NCI-H226 (cell line): ENCODE results near the gene AK5.
"Not testable (repeated sequence)": the region's sequence is repeated elsewhere in the genome, so short reads cannot be mapped to it uniquely, and the experiment has no call there.

ENCODE experiments used
- DNase-seq: peaks from one replicate; pipeline ENCODE4 v3.0.0-alpha.2; 2015

AK5 gene

DNA sequence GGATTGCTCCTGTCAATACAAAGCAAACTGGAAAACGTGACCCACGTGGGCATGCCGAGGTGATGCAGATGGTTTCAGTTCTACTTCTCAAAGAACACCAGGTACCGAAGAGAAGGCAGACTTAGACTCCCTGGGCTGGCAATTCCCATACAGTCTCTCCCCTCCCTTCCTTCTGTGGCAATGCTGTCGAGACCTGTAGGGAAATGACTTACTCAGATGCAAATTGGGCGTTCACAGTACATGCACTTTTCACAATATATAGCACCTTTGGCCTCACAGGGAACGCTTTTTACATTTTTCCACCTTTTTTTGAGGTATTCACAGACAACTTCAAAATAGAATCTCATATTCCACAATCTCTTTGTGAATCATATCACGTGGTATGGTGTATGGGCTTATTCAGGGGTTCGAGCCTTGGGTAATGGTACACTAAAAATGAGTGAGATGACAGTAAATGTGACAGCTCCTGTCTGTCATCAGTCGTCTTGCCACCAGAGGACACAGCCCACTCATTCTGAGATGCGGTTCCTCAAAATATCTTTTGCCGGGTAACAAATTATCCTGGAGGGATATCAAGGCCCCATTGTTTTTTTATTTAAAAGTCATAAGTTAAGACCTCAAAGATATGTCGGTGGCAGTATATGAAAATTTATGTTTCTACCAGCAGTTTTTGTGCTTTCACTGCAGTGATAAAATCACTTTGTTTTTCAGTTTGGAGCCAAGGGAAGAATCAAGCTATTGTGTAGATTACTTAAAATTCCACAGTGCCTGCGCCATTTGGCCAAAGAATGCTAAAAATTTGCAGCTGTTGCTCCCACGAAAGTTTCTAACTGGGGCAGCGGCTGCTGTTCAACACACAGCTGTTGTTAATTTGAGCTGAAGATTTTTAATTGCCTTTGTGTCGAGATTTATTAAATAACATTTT is 232.3 kb downstream of the AK5 start:
- peak; percentile 42 for DNase-seq

- DNase-seq, result no peak
Observed at GRCh38 chr1:77514921-77515776, 233.3 kb downstream of the AK5 start.

DNA sequence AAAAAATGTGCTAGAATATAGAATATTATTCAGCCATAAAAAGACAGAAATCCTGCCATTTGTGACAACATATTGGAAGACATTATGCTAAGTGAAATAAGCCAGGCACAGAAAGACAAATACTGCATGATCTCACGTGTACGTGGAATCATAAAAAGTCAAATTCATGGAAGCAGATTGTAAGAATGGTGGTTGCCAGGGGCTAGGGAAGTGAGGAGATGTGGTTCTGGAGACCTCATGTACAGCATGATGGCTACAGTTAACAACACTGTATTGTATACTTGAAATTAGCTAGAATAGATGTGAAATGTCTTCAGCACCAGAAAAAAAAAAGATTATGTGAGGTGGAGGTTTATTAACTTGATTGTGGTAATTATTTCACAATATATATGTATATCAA is 234.3 kb downstream of the AK5 start:
- DNase-seq, result no peak

DNA sequence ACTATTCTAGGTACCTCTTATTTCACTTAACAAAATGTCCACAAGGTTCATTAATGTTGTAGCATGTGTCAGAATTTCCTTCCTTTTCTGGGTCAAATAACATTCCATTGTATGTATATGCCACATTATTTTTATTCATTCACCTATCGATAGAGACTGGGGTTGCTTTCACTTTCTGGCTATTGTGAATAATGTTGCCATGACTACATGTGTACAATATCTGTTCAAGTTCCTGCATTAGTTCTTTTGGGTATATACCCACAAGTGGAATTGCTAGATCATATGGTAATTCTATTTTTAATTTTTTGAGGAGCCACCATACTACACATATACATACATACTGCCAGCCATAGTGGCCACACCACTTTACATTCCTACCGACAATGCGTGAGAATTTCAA is 242.2 kb downstream of the AK5 start:
- DNase-seq, result no peak

DNA sequence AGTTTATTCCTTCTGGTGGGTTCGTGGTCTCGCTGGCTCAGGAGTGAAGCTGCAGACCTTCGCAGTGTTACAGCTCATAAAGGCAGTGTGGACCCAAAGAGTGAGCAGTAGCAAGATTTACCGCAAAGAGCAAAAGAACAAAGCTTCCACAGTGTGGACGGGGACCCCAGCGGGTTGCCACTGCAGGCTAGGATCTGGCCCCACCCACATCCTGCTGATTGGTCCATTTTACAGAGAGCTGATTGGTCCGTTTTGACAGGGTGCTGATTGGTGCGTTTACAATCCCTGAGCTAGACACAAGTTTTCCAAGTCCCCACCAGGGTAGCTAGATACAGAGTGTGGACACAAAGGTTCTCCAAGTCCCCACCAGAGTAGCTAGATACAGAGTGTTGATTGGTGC is 249.3 kb downstream of the AK5 start:
- DNase-seq, result not testable (repeated sequence)

- not testable (repeated sequence) for DNase-seq
Observed at GRCh38 chr1:77531596-77532280, 249.9 kb downstream of the AK5 start.

- DNase-seq, result no peak
Observed at GRCh38 chr1:77532641-77533040, 250.8 kb downstream of the AK5 start.

DNA sequence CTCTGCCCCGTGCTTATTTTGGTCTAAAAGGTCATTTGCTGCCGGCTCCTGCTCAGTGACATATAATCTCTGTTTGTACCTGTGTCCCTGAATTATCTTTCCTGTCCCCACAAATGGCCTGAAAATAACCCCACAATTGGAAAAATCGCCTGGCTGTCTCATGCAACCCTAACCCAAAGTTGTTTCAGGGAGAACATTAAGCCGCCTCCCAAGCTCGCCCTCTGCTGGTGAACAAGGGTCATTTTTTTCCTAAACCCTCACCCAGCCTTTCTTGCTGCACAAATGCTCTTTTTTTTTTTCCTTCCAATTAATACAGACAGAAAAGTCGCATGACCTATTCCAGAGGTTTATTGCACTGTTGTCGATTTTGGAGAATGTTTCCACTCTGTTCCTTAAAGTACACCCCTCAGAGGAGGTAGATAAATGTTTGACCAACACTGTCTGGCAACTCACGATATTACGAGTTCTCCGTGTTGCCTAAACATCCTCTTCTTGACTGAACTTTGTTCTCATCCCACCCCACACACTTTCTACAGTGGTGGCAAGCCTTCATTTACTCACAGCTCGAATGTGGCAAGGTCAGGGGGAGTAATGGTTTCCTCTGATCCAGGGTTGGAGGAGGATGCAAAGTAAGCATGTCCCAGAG is 252.0 kb downstream of the AK5 start:
- no peak for DNase-seq

- DNase-seq, result no peak
Observed at GRCh38 chr1:77534456-77534855, 252.6 kb downstream of the AK5 start.

GRCh38 chr1:77536813-77537212 is 255.0 kb downstream of the AK5 start:
- peak; percentile 77 for DNase-seq

- peak; percentile 93 for DNase-seq
Observed at GRCh38 chr1:77538956-77539518, 257.2 kb downstream of the AK5 start.

DNA sequence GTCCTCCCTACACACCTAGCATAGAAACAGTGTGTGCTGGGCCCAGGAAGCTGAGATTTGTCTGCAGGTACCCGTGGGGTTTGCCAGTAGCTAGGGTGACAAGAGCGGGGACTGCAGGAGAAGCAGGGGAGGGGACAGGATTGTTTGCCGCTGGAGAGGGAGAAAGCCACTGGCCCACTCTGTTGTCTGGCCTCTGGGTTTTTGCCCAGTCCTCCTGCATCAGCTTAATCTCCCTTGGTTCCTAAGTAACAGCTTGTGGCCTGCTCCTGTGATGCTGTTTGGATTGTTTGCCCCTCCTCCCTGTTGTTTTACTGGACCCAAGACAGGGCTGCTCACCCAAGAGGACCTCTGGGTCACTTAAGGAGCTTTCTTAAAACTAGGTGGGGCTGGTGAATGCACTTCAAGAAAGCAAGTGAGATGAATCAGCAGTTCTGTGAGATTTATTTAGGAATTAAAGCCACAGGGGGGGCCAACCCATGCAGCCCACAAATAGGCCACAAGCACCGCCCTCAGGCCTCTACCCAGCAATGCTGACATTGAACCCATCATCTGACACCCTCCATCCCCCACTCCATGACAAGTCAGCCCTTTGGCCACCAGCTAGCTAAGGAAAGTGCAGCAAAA is 257.8 kb downstream of the AK5 start:
- DNase-seq, result peak; percentile 49

- peak; percentile 51 for DNase-seq
Observed at GRCh38 chr1:77540501-77541161, 258.8 kb downstream of the AK5 start.

- DNase-seq, result no peak
Observed at GRCh38 chr1:77541162-77541545, 259.3 kb downstream of the AK5 start.

DNA sequence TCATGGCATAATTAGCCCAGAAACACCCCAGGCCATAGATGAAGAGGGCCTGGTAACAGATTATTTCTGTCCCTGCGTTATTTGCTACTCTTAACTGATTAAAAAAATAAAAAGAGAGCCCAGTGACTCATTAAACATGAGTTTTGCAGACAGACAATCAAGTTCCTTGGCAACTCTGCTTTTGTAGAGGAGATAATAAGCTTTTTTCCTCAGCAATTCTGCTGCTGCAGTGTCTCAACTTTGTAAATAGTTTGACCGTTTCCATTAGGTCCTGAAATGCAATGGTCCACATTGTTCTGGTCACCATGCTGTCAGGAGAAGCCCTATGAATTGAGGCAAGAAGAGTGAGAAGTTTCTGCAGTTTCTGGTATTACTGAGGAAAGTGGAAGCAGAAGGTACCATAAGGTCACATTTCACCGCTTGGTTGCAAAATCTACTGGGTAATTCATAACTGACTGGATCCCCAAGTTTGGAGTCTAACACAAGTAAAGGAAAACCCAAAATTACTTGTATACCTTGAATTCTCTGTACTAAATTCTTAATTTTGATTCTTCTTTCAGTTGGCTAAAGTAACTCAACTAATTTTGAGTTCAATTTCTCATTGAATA is 261.1 kb downstream of the AK5 start:
- DNase-seq, result no peak

DNA sequence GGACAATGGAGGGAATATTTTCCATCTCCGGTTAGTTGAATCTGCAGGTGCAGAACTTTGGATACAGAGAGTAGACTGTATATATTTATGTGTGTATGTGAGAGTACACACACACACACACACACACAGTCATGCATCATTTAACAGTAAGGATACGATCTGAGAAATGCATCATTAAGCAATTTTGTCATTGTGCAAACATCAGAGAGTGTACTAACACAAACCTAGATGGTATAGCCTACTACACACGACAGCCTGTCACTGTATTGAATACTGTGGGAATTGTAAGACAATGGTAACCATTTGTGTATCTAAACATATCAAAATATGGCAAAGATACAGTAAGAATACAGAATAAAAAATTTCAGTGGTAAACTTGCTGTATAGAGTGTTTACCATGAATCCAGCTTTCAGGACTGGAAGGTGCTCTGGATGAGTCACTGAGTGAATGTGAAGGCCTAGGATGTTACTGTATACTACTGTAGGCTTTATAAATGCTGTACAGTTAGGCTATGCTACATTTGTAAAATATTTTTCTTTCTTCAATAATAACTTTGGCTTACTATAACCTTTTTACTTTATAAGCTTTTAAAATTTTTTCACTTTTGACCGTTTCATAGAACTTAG is 262.1 kb downstream of the AK5 start:
- peak; percentile 36 for DNase-seq

GRCh38 chr1:77544845-77545244 is 263.0 kb downstream of the AK5 start:
- DNase-seq, result no peak

DNA sequence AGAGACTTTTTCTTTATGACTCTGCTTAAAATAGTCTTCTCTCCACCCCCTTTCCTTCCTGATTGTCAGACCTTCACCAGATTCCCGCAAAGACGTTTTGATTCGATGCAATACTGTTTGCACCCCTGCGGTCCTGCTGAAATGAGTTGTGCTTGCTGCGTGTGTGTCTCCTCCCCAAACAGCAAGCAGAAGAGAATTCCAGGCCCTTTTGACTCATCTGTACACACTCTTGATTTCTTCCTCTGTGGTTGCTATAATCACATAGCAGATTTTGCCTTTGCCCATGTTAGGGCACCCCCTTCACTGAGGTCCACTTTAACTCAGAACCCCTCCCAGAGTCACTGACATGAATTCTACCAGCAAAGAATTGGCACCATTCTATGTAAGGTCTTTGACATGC is 264.2 kb downstream of the AK5 start:
- DNase-seq, result no peak

- DNase-seq, result no peak
Observed at GRCh38 chr1:77546890-77547289, 265.1 kb downstream of the AK5 start.

DNA sequence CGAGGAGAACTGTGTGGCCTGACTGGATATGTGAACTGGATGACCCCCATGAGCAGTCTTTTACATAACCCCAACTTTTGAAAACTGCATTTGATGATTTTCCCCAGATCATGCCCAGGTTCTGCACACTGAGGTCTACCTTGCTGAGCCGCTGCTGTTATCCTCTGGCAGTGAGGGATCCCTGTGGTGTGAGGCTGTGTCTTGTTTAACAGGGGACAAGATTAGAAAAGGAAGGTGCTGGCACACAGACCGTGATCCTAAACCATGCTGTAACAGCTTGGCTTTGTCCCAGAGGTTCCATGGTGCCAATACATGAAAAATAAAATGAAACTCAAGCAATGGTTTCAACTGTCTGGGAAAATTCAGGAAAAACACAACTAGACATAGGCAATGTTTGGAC is 266.5 kb downstream of the AK5 start:
- DNase-seq, result no peak
